Type B pancreatic cell (in vitro differentiated cells): ENCODE measurements around the gene FBP1. TPM values are rescaled to one million over a fixed set of nuclear protein-coding genes. Genes with fewer than 3 reads are reported as not detected.

Experiments
- DNase-seq: peaks from one replicate; pipeline ENCODE4 v3.0.0; 2021; ENCODE audit warnings: mixed read lengths; ENCODE audit not compliant: unreplicated experiment; ENCODE audit errors: extremely low spot score
- H3K27ac Mint-ChIP-seq: 2 replicates; pipeline ENCODE4 v1.8.0; 2021; ENCODE audit warnings: mild to moderate bottlenecking, mixed read lengths
- H3K27me3 Mint-ChIP-seq: 2 replicates; pipeline ENCODE4 v1.8.0; 2021; ENCODE audit warnings: mixed read lengths
- H3K36me3 Mint-ChIP-seq: 2 replicates; pipeline ENCODE4 v1.8.0; 2021; ENCODE audit warnings: mixed read lengths
- H3K4me1 Mint-ChIP-seq: one replicate; pipeline ENCODE4 v1.8.0; 2021; ENCODE audit warnings: mixed read lengths; ENCODE audit not compliant: unreplicated experiment
- H3K4me3 Mint-ChIP-seq: 2 replicates; pipeline ENCODE4 v1.8.0; 2021; ENCODE audit warnings: mild to moderate bottlenecking, mixed read lengths
- H3K9me3 Mint-ChIP-seq: 2 replicates; pipeline ENCODE4 v1.8.0; 2021; ENCODE audit warnings: mixed read lengths
- total RNA-seq: library from RNA; stranded (reverse); gene quantifications from 2 replicates; pipeline ENCODE4 v1.2.1, GENCODE V29; 2021; ENCODE audit warnings: low replicate concordance
- TF ChIP-seq, protein P1 (sequence below): fragments of 200-600 bp; sonication (generic); conservative IDR thresholded peaks from 2 replicates; pipeline ENCODE4 v1.5.0; 2021; ENCODE audit warnings: antibody characterized with exemption, mild to moderate bottlenecking

The FBP1 gene
- total RNA-seq, 1 donor from 2014 or later, result 25.9 TPM

DNA sequence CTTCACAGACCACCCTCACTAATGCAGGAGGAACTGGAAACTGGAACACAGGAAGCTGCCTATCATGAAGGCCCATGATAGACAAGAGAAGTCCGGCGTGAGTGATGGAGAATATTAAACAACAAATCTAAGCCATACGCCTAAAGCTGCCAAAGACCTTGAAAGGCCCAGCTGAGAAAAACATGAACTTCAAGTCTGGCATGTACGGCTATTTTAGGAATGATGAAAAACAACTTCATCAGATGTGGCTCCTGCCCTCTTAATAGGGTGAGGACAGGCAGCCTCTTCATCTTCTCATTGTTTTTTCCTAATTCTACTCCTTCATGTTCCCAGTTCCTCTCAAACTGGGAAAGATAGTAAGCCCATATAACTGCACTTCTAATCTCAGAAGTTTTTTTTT is 20.3 kb downstream of the FBP1 start:
- Mint-ChIP-seq H3K4me3 (peak overlapping the region; percentile 48), H3K36me3 (no peaks in the 10 kb centered on the region), H3K4me1 (peaks cover 9% of the 10 kb centered on the region), H3K27me3 (no peaks in the 10 kb centered on the region), H3K9me3 (peaks cover 4% of the 10 kb centered on the region), H3K27ac (peak overlapping the region; percentile 94)
- TF ChIP-seq, protein P1, sequence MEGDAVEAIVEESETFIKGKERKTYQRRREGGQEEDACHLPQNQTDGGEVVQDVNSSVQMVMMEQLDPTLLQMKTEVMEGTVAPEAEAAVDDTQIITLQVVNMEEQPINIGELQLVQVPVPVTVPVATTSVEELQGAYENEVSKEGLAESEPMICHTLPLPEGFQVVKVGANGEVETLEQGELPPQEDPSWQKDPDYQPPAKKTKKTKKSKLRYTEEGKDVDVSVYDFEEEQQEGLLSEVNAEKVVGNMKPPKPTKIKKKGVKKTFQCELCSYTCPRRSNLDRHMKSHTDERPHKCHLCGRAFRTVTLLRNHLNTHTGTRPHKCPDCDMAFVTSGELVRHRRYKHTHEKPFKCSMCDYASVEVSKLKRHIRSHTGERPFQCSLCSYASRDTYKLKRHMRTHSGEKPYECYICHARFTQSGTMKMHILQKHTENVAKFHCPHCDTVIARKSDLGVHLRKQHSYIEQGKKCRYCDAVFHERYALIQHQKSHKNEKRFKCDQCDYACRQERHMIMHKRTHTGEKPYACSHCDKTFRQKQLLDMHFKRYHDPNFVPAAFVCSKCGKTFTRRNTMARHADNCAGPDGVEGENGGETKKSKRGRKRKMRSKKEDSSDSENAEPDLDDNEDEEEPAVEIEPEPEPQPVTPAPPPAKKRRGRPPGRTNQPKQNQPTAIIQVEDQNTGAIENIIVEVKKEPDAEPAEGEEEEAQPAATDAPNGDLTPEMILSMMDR, result no peak
- no peak for DNase-seq

- peaks cover 12% of the 10 kb centered on the region for H3K4me1 Mint-ChIP-seq
- no peaks in the 10 kb centered on the region for H3K36me3 Mint-ChIP-seq
- H3K27ac Mint-ChIP-seq, result no peak overlapping the region
Observed at GRCh38 chr9:94613003-94613402, 26.3 kb downstream of the FBP1 start.

DNA sequence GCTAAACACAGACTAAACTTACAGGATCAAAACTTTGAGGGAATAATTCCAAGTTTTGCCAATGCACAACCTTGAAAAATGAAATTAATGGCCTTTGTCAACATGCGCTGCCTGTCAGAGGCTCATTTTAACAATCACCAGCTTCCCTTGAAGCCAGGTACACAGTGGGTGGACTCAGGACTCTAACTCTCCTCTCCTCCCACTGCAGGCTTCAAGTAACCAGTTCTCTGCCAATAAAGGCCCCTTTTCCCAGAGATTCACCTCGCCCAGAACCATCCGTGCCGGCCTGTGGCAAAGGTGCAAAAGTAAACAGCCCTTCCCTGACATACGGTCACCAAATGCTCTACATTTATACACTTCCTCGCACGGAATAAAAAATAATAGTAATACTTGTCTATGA is 27.2 kb downstream of the FBP1 start:
- peaks cover 3% of the 10 kb centered on the region for H3K27me3 Mint-ChIP-seq
- no peaks in the 10 kb centered on the region for H3K9me3 Mint-ChIP-seq
- TF ChIP-seq, protein P1, result no peak
- no peak overlapping the region for H3K4me3 Mint-ChIP-seq
- H3K4me1 Mint-ChIP-seq, result peaks cover 18% of the 10 kb centered on the region
- H3K27ac Mint-ChIP-seq, result no peak overlapping the region
- H3K36me3 Mint-ChIP-seq, result no peaks in the 10 kb centered on the region
- DNase-seq, result no peak

More at GRCh38 chr9:94613003-94613402, 26.3 kb downstream of the FBP1 start:
- Mint-ChIP-seq H3K4me3 (no peak overlapping the region), H3K9me3 (no peaks in the 10 kb centered on the region), H3K27me3 (peaks cover 3% of the 10 kb centered on the region)
- TF ChIP-seq, protein P1, result no peak
- DNase-seq, result no peak

DNA sequence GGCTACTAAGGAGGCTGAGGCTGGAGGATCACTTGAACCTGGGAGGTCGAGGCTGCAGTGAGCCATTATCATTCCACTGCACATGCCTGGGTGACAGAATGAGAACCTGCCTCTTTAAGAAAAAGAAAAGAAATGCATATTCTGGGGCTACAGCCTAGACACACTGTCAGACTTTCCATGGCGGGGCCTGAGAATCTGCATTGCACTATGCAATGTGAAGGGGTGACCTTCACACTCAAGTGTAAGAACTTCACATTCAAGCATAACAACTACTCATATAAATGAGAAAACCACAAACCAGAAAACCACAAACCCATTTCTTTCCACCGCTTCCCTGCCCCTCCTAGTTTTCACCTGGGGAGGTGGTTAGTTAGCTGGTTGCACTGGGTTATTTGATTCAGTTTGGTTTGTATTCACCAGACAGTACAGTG is 27.7 kb downstream of the FBP1 start:
- Mint-ChIP-seq H3K27me3 (peaks cover 3% of the 10 kb centered on the region), H3K4me1 (peaks cover 21% of the 10 kb centered on the region), H3K9me3 (no peaks in the 10 kb centered on the region), H3K36me3 (no peaks in the 10 kb centered on the region), H3K4me3 (no peak overlapping the region), H3K27ac (no peak overlapping the region)
- TF ChIP-seq, protein P1, result no peak
- DNase-seq, result no peak

DNA sequence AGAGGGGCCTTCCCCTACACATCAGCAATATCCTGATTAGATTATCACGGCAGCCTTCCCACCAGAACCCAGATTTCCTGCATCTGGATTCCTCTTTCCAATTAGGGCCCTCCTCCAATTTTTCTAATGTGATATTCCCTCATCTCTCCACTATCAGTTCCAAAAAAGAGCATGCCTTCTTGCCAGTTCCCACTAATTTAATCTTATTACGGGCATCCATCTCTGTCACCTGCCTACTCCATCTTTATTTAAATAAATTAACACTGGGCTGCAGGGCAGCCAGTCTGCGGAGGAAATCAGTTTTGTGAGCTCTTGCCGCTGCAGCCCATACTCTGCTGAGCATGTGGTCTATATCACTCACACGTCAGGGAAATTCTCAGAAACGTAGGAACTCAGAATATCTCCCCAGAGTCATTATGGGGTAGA is 29.1 kb downstream of the FBP1 start:
- Mint-ChIP-seq H3K36me3 (no peaks in the 10 kb centered on the region), H3K4me3 (peak overlapping the region; percentile 70), H3K9me3 (no peaks in the 10 kb centered on the region), H3K27ac (peak overlapping the region; percentile 38), H3K4me1 (peaks cover 21% of the 10 kb centered on the region), H3K27me3 (peaks cover 3% of the 10 kb centered on the region)
- TF ChIP-seq, protein P1, result no peak
- no peak for DNase-seq

GRCh38 chr9:94607423-94607691 is 32.0 kb downstream of the FBP1 start:
- Mint-ChIP-seq H3K4me1 (peaks cover 31% of the 10 kb centered on the region), H3K36me3 (no peaks in the 10 kb centered on the region), H3K4me3 (no peak overlapping the region), H3K27me3 (peaks cover 3% of the 10 kb centered on the region), H3K27ac (peak overlapping the region; percentile 52), H3K9me3 (no peaks in the 10 kb centered on the region)
- DNase-seq, result no peak
- TF ChIP-seq, protein P1, result no peak
